G401 (cell line): Measurements from ENCODE around the gene CYP1A1. TPM values are rescaled to one million over a fixed set of nuclear protein-coding genes. Genes with fewer than 3 reads are reported as not detected.

Source experiments
- DNase-seq: peaks from one replicate; pipeline ENCODE4 v3.0.0-alpha.2; 2015; ENCODE audit warnings: low spot score
- in situ Hi-C: cut with HindIII; loops from 2 replicates; pipeline ENCODE4 v1.10.0; 2016; ENCODE audit warnings: low sequenced_read_pairs, mixed read lengths
- total RNA-seq: library from RNA; depleted of rRNA; stranded (reverse); fragments of >200 nt; shearing (Covaris generic); gene quantifications from 2 replicates; pipeline ENCODE4 v1.2.3, GENCODE V29; 2014; rRNA removed

CYP1A1 gene
- total RNA-seq, 1 experiment from 2014 or later, result not detected

GRCh38 chr15:74710319-74711094 is 14.8 kb downstream of the CYP1A1 start:
- in situ Hi-C loops, result no loop called here
- no peak for DNase-seq

GRCh38 chr15:74709892-74710291 is 15.4 kb downstream of the CYP1A1 start:
- in situ Hi-C loops, result no loop called here
- no peak for DNase-seq

- in situ Hi-C loops, result no loop called here
- DNase-seq, result no peak
These were observed 16.3 kb downstream of the CYP1A1 start for GRCh38 chr15:74709011-74709410.

- no peak for DNase-seq
- in situ Hi-C loops, result no loop called here
These were observed 28.5 kb downstream of the CYP1A1 start for GRCh38 chr15:74696808-74697207.

- in situ Hi-C loops, result no loop called here
- DNase-seq, result peak; percentile 2
These were observed 29.0 kb downstream of the CYP1A1 start for GRCh38 chr15:74696398-74696729.

- in situ Hi-C loops, result no loop called here
- peak; percentile 90 for DNase-seq
These were observed 29.5 kb downstream of the CYP1A1 start, which contains the start of gene EDC3 for GRCh38 chr15:74695597-74696397. TSS of gene EDC3 (minus strand) at chr15:74696024. CDS start at chr15:74675124, 20,900 bp downstream.

GRCh38 chr15:74692327-74692726 is 33.0 kb downstream of the CYP1A1 start:
- no peak for DNase-seq
- in situ Hi-C loops, result no loop called here

GRCh38 chr15:74683758-74684157 is 41.6 kb downstream of the CYP1A1 start:
- in situ Hi-C loops, result no loop called here
- no peak for DNase-seq

GRCh38 chr15:74682954-74683353 is 42.4 kb downstream of the CYP1A1 start:
- DNase-seq, result no peak
- in situ Hi-C loops, result no loop called here

GRCh38 chr15:74680456-74680855 is 44.9 kb downstream of the CYP1A1 start:
- DNase-seq, result no peak
- in situ Hi-C loops, result no loop called here

- DNase-seq, result no peak
- in situ Hi-C loops, result no loop called here
These were observed 48.5 kb downstream of the CYP1A1 start for GRCh38 chr15:74676801-74677200.

GRCh38 chr15:74674161-74674560 is 51.2 kb downstream of the CYP1A1 start:
- in situ Hi-C loops, result no loop called here

GRCh38 chr15:74669627-74670026 is 55.7 kb downstream of the CYP1A1 start:
- DNase-seq, result no peak
- in situ Hi-C loops, result no loop called here

More at GRCh38 chr15:74674161-74674560, 51.2 kb downstream of the CYP1A1 start:
- no peak for DNase-seq

Other genes starting within 250 kb of the CYP1A1 start
- gene ARID3B, start 184.3 kb downstream of the CYP1A1 start, total RNA-seq, result 91.6 and 92.3 TPM in 2 replicates
- 18.6 and 32.8 TPM in 2 replicates for gene CLK3, start 109.7 kb downstream of the CYP1A1 start, total RNA-seq
- 27.7 and 28.2 TPM in 2 replicates for gene EDC3, start 29.5 kb downstream of the CYP1A1 start, total RNA-seq
- gene CYP1A2, start 23.3 kb upstream of the CYP1A1 start, total RNA-seq, result not detected in 2 replicates
- gene CSK, start 56.6 kb upstream of the CYP1A1 start, total RNA-seq, result 27.8 and 31.3 TPM in 2 replicates
- not detected in 2 replicates for gene LMAN1L, start 87.3 kb upstream of the CYP1A1 start, total RNA-seq
- not detected in 2 replicates for gene CPLX3, start 101.1 kb upstream of the CYP1A1 start, total RNA-seq
- 32.1 and 40.9 TPM in 2 replicates for gene ULK3, start 117.6 kb upstream of the CYP1A1 start, total RNA-seq
- gene SCAMP2, start 147.8 kb upstream of the CYP1A1 start, total RNA-seq, result 7.6 and 13.2 TPM in 2 replicates
- 81.8 and 85.8 TPM in 2 replicates for gene MPI, start 164.5 kb upstream of the CYP1A1 start, total RNA-seq
- 53.5 and 58.8 TPM in 2 replicates for gene FAM219B, start 181.3 kb upstream of the CYP1A1 start, total RNA-seq
- 290 and 313 TPM in 2 replicates for gene COX5A, start 212.5 kb upstream of the CYP1A1 start, total RNA-seq
- 28.8 and 31.8 TPM in 2 replicates for gene RPP25, start 231.2 kb upstream of the CYP1A1 start, total RNA-seq